ENCODE results near the gene OR5M10. TPM values are rescaled to one million over a fixed set of nuclear protein-coding genes. Genes with fewer than 3 reads are reported as not detected.
"Not testable (repeated sequence)": the region's sequence is repeated elsewhere in the genome, so short reads cannot be mapped to it uniquely, and the experiment has no call there.

Gene OR5M10
- total RNA-seq: not detected

GRCh38 chr11:56577621-56578020, at the start of gene OR5M10:
Gene OR5M10, minus strand, starts transcription at chr11:56577721. Its CDS starts 0 bp downstream, at chr11:56577721.
- ATAC-seq (no peak), DNase-seq (no peak)
- Histone ChIP-seq H3K4me1 (no peaks in the 10 kb centered on the region), H3K4me3 (no peak within 1 kb of the TSS), H3K27ac (no peak within 1 kb of the TSS), H3K27me3 (no peaks in the 10 kb centered on the region), H3K9me3 (no peaks in the 10 kb centered on the region), H3K36me3 (no peaks in the 10 kb centered on the region)
- in situ Hi-C loops (cut with MboI; ENCODE audit: low sequenced_read_pairs in 4 of 4) (no loop called here), intact Hi-C loops (cut with DNase I; ENCODE audit: low total_unique reads) (no loop called here)
- TF ChIP-seq POLR2A (IDR thresholded peaks at IDR 0.05) (no peak), CTCF (IDR thresholded peaks at IDR 0.05 in 4 of 5, conservative IDR thresholded peaks at IDR 0.05 in 1 of 5) (no peak)

- no peak overlapping the region for H3K4me3 ChIP-seq
- no peaks in the 10 kb centered on the region for H3K36me3 ChIP-seq
- in situ Hi-C loops (cut with MboI; ENCODE audit: low sequenced_read_pairs in 4 of 4): no loop called here
- intact Hi-C loops (cut with DNase I; ENCODE audit: low total_unique reads): no loop called here
- no peaks in the 10 kb centered on the region for H3K9me3 ChIP-seq
- no peak for TF ChIP-seq CTCF (IDR thresholded peaks at IDR 0.05 in 4 of 5, conservative IDR thresholded peaks at IDR 0.05 in 1 of 5)
- TF ChIP-seq POLR2A (IDR thresholded peaks at IDR 0.05): no peak
- no peak overlapping the region for H3K27ac ChIP-seq
- H3K27me3 ChIP-seq: no peaks in the 10 kb centered on the region
- ATAC-seq: no peak
- DNase-seq: no peak
- H3K4me1 ChIP-seq: no peaks in the 10 kb centered on the region
Measured at GRCh38 chr11:56625946-56626345, 48.4 kb upstream of the OR5M10 start.

- no peak overlapping the region for H3K27ac ChIP-seq
- TF ChIP-seq CTCF (IDR thresholded peaks at IDR 0.05 in 4 of 5, conservative IDR thresholded peaks at IDR 0.05 in 1 of 5) (no peak), POLR2A (IDR thresholded peaks at IDR 0.05) (no peak)
- H3K9me3 ChIP-seq: no peaks in the 10 kb centered on the region
- no peaks in the 10 kb centered on the region for H3K36me3 ChIP-seq
- no peak for ATAC-seq
- intact Hi-C loops (cut with DNase I; ENCODE audit: low total_unique reads): no loop called here
- no peaks in the 10 kb centered on the region for H3K27me3 ChIP-seq
- in situ Hi-C loops (cut with MboI; ENCODE audit: low sequenced_read_pairs in 4 of 4): no loop called here
- no peak for DNase-seq
- no peak overlapping the region for H3K4me3 ChIP-seq
- H3K4me1 ChIP-seq: no peaks in the 10 kb centered on the region
Measured at GRCh38 chr11:56624661-56625110, 47.2 kb upstream of the OR5M10 start.

GRCh38 chr11:56611174-56611573, 33.7 kb upstream of the OR5M10 start:
- Histone ChIP-seq H3K27ac (no peak overlapping the region), H3K4me3 (no peak overlapping the region), H3K36me3 (no peaks in the 10 kb centered on the region), H3K4me1 (no peaks in the 10 kb centered on the region), H3K9me3 (no peaks in the 10 kb centered on the region), H3K27me3 (no peaks in the 10 kb centered on the region)
- no peak for ATAC-seq
- no peak for TF ChIP-seq POLR2A (IDR thresholded peaks at IDR 0.05)
- TF ChIP-seq CTCF (IDR thresholded peaks at IDR 0.05 in 4 of 5, conservative IDR thresholded peaks at IDR 0.05 in 1 of 5): no peak
- DNase-seq: no peak
- in situ Hi-C loops (cut with MboI; ENCODE audit: low sequenced_read_pairs in 4 of 4) (no loop called here), intact Hi-C loops (cut with DNase I; ENCODE audit: low total_unique reads) (no loop called here)

GRCh38 chr11:56592088-56592717, 14.7 kb upstream of the OR5M10 start:
- intact Hi-C loops (cut with DNase I; ENCODE audit: low total_unique reads); H3K36me3 ChIP-seq; H3K9me3 ChIP-seq; in situ Hi-C loops (cut with MboI; ENCODE audit: low sequenced_read_pairs in 4 of 4); H3K27me3 ChIP-seq; ATAC-seq; H3K4me1 ChIP-seq; H3K27ac ChIP-seq; H3K4me3 ChIP-seq; DNase-seq: not testable (repeated sequence)

Data from gastrocnemius medialis (tissue), 4 donors.